Adrenal gland (tissue), 5 donors: Measurements from ENCODE around the gene GPATCH2.

ENCODE experiments used
- CTCF ChIP-seq, 6 experiments: fragments of 450-650 bp in 4 of 6; fragments of 200-600 bp in 2 of 6; sonication (generic) in 1 of 6; IDR thresholded peaks; 1 replicate in 5 of 6; 2 replicates in 1 of 6; pipeline versions ENCODE4 v1.5.1 to v1.8.0; 2016 to 2021; ENCODE audit warnings: antibody characterized with exemption in 6 of 6, mild to moderate bottlenecking in 2 of 6, moderate library complexity in 1 of 6
- POLR2A ChIP-seq, 2 donors: fragments of 450-650 bp; IDR thresholded peaks; one replicate each; pipeline ENCODE4 v1.6.1; 2017; ENCODE audit warnings: antibody characterized with exemption in 2 of 2, mild to moderate bottlenecking in 2 of 2, moderate library complexity in 1 of 2
- donor health status: DM: no; HTN: no; CAD: no.

- TF ChIP-seq CTCF (IDR thresholded peaks at IDR 0.05) (no peak), POLR2A (IDR thresholded peaks at IDR 0.05) (no peak)
Measured at GRCh38 chr1:217392441-217392840, 238.4 kb downstream of the GPATCH2 start.
